ENCODE results near the gene PGLYRP3. TPM values are rescaled to one million over a fixed set of nuclear protein-coding genes. Genes with fewer than 3 reads are reported as not detected.

The PGLYRP3 gene
- total RNA-seq, 1 experiment from 2014 or later = not detected

GRCh38 chr1:153251087-153251486 is 61.7 kb downstream of the PGLYRP3 start:
- Histone ChIP-seq H2AFZ (no peak overlapping the region), H3K4me1 (replicated peaks; ENCODE audit: insufficient read depth) (no peaks in the 10 kb centered on the region), H4K20me1 (ENCODE audit: insufficient read depth) (no peaks in the 10 kb centered on the region), H3K27ac (no peak overlapping the region), H3K9me2 (ENCODE audit: insufficient read depth) (no peaks in the 10 kb centered on the region), H3K9me3 (ENCODE audit: insufficient read depth, low read depth) (no peaks in the 10 kb centered on the region), H3K27me3 (ENCODE audit: insufficient read depth, low read depth) (peaks cover 19% of the 10 kb centered on the region), H3F3A (ENCODE audit: insufficient read depth, low read depth) (no peaks in the 10 kb centered on the region), H3K4me3 (no peak overlapping the region), H3K4me2 (no peak overlapping the region), H3K79me2 (ENCODE audit: low read depth) (no peaks in the 10 kb centered on the region), H3K36me3 (ENCODE audit: low read depth) (no peaks in the 10 kb centered on the region)
- ChIA-PET POLR2A (ENCODE audit: unreplicated experiment) (no interaction called here), CTCF (no interaction called here)
- intact Hi-C loops (cut with micrococcal nuclease; ENCODE audit: unreplicated experiment) = no loop called here
- no peak for DNase-seq
- BruUV-seq (replicated peaks) = no TSS peak
- TF ChIP-seq CTCF (conservative IDR thresholded peaks at IDR 0.05) = no peak
- no peak for TF ChIP-seq EZH2 (IDR thresholded peaks at IDR 0.05; ENCODE audit: low read depth)

- Histone ChIP-seq H4K20me1 (ENCODE audit: insufficient read depth) (no peaks in the 10 kb centered on the region), H3K4me1 (replicated peaks; ENCODE audit: insufficient read depth) (no peaks in the 10 kb centered on the region), H3K36me3 (ENCODE audit: low read depth) (no peaks in the 10 kb centered on the region), H3F3A (ENCODE audit: insufficient read depth, low read depth) (no peaks in the 10 kb centered on the region), H3K9me2 (ENCODE audit: insufficient read depth) (no peaks in the 10 kb centered on the region), H3K79me2 (ENCODE audit: low read depth) (no peaks in the 10 kb centered on the region), H3K27ac (no peak overlapping the region), H3K9me3 (ENCODE audit: insufficient read depth, low read depth) (no peaks in the 10 kb centered on the region), H3K4me3 (no peak overlapping the region), H3K4me2 (no peak overlapping the region), H2AFZ (no peak overlapping the region), H3K27me3 (ENCODE audit: insufficient read depth, low read depth) (peaks cover 24% of the 10 kb centered on the region)
- ChIA-PET CTCF (no interaction called here), POLR2A (ENCODE audit: unreplicated experiment) (no interaction called here)
- intact Hi-C loops (cut with micrococcal nuclease; ENCODE audit: unreplicated experiment) = no loop called here
- TF ChIP-seq EZH2 (IDR thresholded peaks at IDR 0.05; ENCODE audit: low read depth) (no peak), CTCF (conservative IDR thresholded peaks at IDR 0.05) (no peak)
- DNase-seq = no peak
- no TSS peak for BruUV-seq (replicated peaks)
Observed at GRCh38 chr1:153250166-153250565, 62.6 kb downstream of the PGLYRP3 start.

- Histone ChIP-seq H3K36me3 (ENCODE audit: low read depth) (no peaks in the 10 kb centered on the region), H3K27me3 (ENCODE audit: insufficient read depth, low read depth) (peaks cover 24% of the 10 kb centered on the region), H3K4me2 (no peak overlapping the region), H3K4me3 (no peak overlapping the region), H3K9me2 (ENCODE audit: insufficient read depth) (no peaks in the 10 kb centered on the region), H3K4me1 (replicated peaks; ENCODE audit: insufficient read depth) (no peaks in the 10 kb centered on the region), H3F3A (ENCODE audit: insufficient read depth, low read depth) (no peaks in the 10 kb centered on the region), H4K20me1 (ENCODE audit: insufficient read depth) (no peaks in the 10 kb centered on the region), H2AFZ (no peak overlapping the region), H3K79me2 (ENCODE audit: low read depth) (no peaks in the 10 kb centered on the region), H3K27ac (no peak overlapping the region), H3K9me3 (ENCODE audit: insufficient read depth, low read depth) (no peaks in the 10 kb centered on the region)
- no peak for DNase-seq
- POLR2A ChIA-PET (ENCODE audit: unreplicated experiment) = no interaction called here
- no TSS peak for BruUV-seq (replicated peaks)
- CTCF ChIA-PET = no interaction called here
- TF ChIP-seq CTCF (conservative IDR thresholded peaks at IDR 0.05) = no peak
- TF ChIP-seq EZH2 (IDR thresholded peaks at IDR 0.05; ENCODE audit: low read depth) = no peak
- intact Hi-C loops (cut with micrococcal nuclease; ENCODE audit: unreplicated experiment) = no loop called here
Observed at GRCh38 chr1:153248176-153248879, 64.4 kb downstream of the PGLYRP3 start.

Other genes with a start within 250 kb of the PGLYRP3 start
- gene SPRR2B, start 241.3 kb downstream of the PGLYRP3 start, total RNA-seq (2021) = not detected in 2 replicates
- not detected in 2 replicates for gene SPRR2E, start 218.4 kb downstream of the PGLYRP3 start, total RNA-seq (2021)
- gene SPRR2F, start 199.4 kb downstream of the PGLYRP3 start, total RNA-seq (2021) = not detected in 2 replicates
- not detected in 2 replicates for gene SPRR2G, start 162.1 kb downstream of the PGLYRP3 start, total RNA-seq (2021)
- not detected in 2 replicates for gene LELP1, start 109.5 kb downstream of the PGLYRP3 start, total RNA-seq (2021)
- not detected in 2 replicates for gene PRR9, start 95.4 kb downstream of the PGLYRP3 start, total RNA-seq (2021)
- gene LORICRIN, start 53.3 kb downstream of the PGLYRP3 start, total RNA-seq (2021) = not detected in 2 replicates
- not detected in 2 replicates for gene PGLYRP4, start 35.9 kb upstream of the PGLYRP3 start, total RNA-seq (2021)
- 2.1 and 4.3 TPM in 2 replicates for gene S100A9, start 44.9 kb upstream of the PGLYRP3 start, total RNA-seq (2021)
- gene S100A12, start 62.7 kb upstream of the PGLYRP3 start, total RNA-seq (2021) = not detected in 2 replicates
- gene S100A8, start 78.1 kb upstream of the PGLYRP3 start, total RNA-seq (2021) = not detected in 2 replicates
- not detected in 2 replicates for gene S100A7A, start 103.6 kb upstream of the PGLYRP3 start, total RNA-seq (2021)
- gene S100A7, start 147.7 kb upstream of the PGLYRP3 start, total RNA-seq (2021) = not detected in 2 replicates
- 873 and 994 TPM in 2 replicates for gene S100A6, start 223.0 kb upstream of the PGLYRP3 start, total RNA-seq (2021)
- gene S100A5, start 228.0 kb upstream of the PGLYRP3 start, total RNA-seq (2021) = 7.2 and 11.1 TPM in 2 replicates
- gene S100A4, start 232.9 kb upstream of the PGLYRP3 start, total RNA-seq (2021) = 303 and 346 TPM in 2 replicates
- 1.5 and 2.4 TPM in 2 replicates for gene S100A3, start 236.3 kb upstream of the PGLYRP3 start, total RNA-seq (2021)